ENCODE data around the gene FARSA.

DNA sequence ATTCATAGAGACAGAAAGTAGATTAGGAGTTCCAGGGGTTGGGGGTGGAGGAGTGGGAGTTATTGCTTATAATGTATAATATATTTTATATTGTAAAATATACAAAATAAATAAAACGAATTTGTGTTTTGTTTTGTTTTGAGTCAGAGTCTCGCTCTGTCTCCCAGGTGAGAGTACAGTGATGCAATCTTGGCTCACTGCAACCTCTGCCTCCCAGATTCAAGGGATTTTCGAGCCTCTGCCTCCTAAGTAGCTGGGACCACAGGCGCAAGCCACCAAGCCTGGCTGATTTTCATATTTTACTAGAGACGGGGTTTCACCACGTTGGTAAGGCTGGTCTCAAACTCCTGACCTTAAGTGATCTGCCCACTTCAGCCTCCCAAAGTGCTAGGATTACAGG lies 26.0 kb upstream of the FARSA start:
- TF ChIP-seq POLR2AphosphoS5 (IDR thresholded peaks at IDR 0.05; ENCODE audit: low read depth, low read length) (no peak), TAF1 (IDR thresholded peaks at IDR 0.05; ENCODE audit: borderline replicate concordance, insufficient read depth, low read length) (no peak), SIN3A (IDR thresholded peaks at IDR 0.05; ENCODE audit: borderline replicate concordance, insufficient read depth, low read length) (no peak)
